HuH-7.5 (cell line): ENCODE measurements around the gene MTMR12.

Source experiments
- DNase-seq: peaks from one replicate; pipeline ENCODE4 v3.0.0; 2011; ENCODE audit warnings: low spot score

The MTMR12 gene

GRCh38 chr5:32190095-32190494, 122.6 kb downstream of the MTMR12 start:
- DNase-seq: no peak

GRCh38 chr5:32187675-32188074, 125.1 kb downstream of the MTMR12 start:
- no peak for DNase-seq

- no peak for DNase-seq
Measured at GRCh38 chr5:32182463-32183063, 130.2 kb downstream of the MTMR12 start.
